Activated naive CD8-positive, alpha-beta T cell treated with anti-CD3 and anti-CD28 coated beads, Interleukin-2, amount 50 U/mL, for 24 hours (primary cell): Measurements from ENCODE around the gene KDM8.

Experiments
- ATAC-seq: fragments of 150-1000 bp; cut with Tn5 transposase; one replicate; pipeline ENCODE4 v1.10.0; 2021
- DNase-seq: peaks from one replicate; pipeline ENCODE4 v3.0.0; 2021
- H3K27ac Mint-ChIP-seq: one replicate; pipeline ENCODE4 v1.8.0; 2021; ENCODE audit warnings: mild to moderate bottlenecking, mixed read lengths
- H3K27me3 Mint-ChIP-seq: one replicate; pipeline ENCODE4 v1.8.0; 2021; ENCODE audit warnings: mixed read lengths
- H3K36me3 Mint-ChIP-seq: one replicate; pipeline ENCODE4 v1.8.0; 2021; ENCODE audit warnings: low read depth, mixed read lengths
- H3K4me1 Mint-ChIP-seq: one replicate; pipeline ENCODE4 v1.8.0; 2021; ENCODE audit warnings: mixed read lengths
- H3K4me3 Mint-ChIP-seq: one replicate; pipeline ENCODE4 v1.8.0; 2021; ENCODE audit warnings: mild to moderate bottlenecking, moderate library complexity, mixed read lengths
- H3K9me3 Mint-ChIP-seq: one replicate; pipeline ENCODE4 v1.8.0; 2021; ENCODE audit warnings: mixed read lengths

Gene KDM8

GRCh38 chr16:27181019-27181790 lies 22.1 kb upstream of the KDM8 start:
- H3K27me3 Mint-ChIP-seq: no peaks in the 10 kb centered on the region
- peaks cover 39% of the 10 kb centered on the region for H3K4me1 Mint-ChIP-seq
- H3K36me3 Mint-ChIP-seq: no peaks in the 10 kb centered on the region
- ATAC-seq: no peak
- H3K9me3 Mint-ChIP-seq: no peaks in the 10 kb centered on the region
- DNase-seq: no peak
- no peak overlapping the region for H3K27ac Mint-ChIP-seq
- H3K4me3 Mint-ChIP-seq: no peak overlapping the region

- no peaks in the 10 kb centered on the region for H3K9me3 Mint-ChIP-seq
- H3K4me1 Mint-ChIP-seq: peaks cover 22% of the 10 kb centered on the region
- no peaks in the 10 kb centered on the region for H3K27me3 Mint-ChIP-seq
- DNase-seq (no peak), ATAC-seq (no peak)
- no peak overlapping the region for H3K27ac Mint-ChIP-seq
- no peak overlapping the region for H3K4me3 Mint-ChIP-seq
- no peaks in the 10 kb centered on the region for H3K36me3 Mint-ChIP-seq
Observed at GRCh38 chr16:27182906-27183405, 20.4 kb upstream of the KDM8 start.

GRCh38 chr16:27185776-27186130 lies 17.6 kb upstream of the KDM8 start:
- no peak overlapping the region for H3K4me3 Mint-ChIP-seq
- H3K36me3 Mint-ChIP-seq: no peaks in the 10 kb centered on the region
- no peaks in the 10 kb centered on the region for H3K27me3 Mint-ChIP-seq
- no peaks in the 10 kb centered on the region for H3K9me3 Mint-ChIP-seq
- no peak overlapping the region for H3K27ac Mint-ChIP-seq
- peaks cover 3% of the 10 kb centered on the region for H3K4me1 Mint-ChIP-seq
- no peak for DNase-seq
- ATAC-seq: no peak

GRCh38 chr16:27188633-27189032 lies 14.7 kb upstream of the KDM8 start:
- H3K27ac Mint-ChIP-seq: no peak overlapping the region
- no peak for DNase-seq

GRCh38 chr16:27189335-27189972 lies 13.9 kb upstream of the KDM8 start:
- Mint-ChIP-seq H3K27me3 (no peaks in the 10 kb centered on the region), H3K36me3 (no peaks in the 10 kb centered on the region), H3K27ac (no peak overlapping the region), H3K4me1 (peaks cover 3% of the 10 kb centered on the region), H3K4me3 (no peak overlapping the region), H3K9me3 (peaks cover 5% of the 10 kb centered on the region)
- DNase-seq (no peak), ATAC-seq (no peak)

More at GRCh38 chr16:27188633-27189032, 14.7 kb upstream of the KDM8 start:
- H3K4me3 Mint-ChIP-seq: no peak overlapping the region
- no peaks in the 10 kb centered on the region for H3K36me3 Mint-ChIP-seq
- H3K27me3 Mint-ChIP-seq: no peaks in the 10 kb centered on the region
- no peak for ATAC-seq
- H3K4me1 Mint-ChIP-seq: peaks cover 3% of the 10 kb centered on the region
- no peaks in the 10 kb centered on the region for H3K9me3 Mint-ChIP-seq

GRCh38 chr16:27190316-27190871 lies 12.9 kb upstream of the KDM8 start:
- H3K4me1 Mint-ChIP-seq: peaks cover 9% of the 10 kb centered on the region
- no peak overlapping the region for H3K4me3 Mint-ChIP-seq
- ATAC-seq (no peak), DNase-seq (no peak)
- H3K36me3 Mint-ChIP-seq: peaks cover 5% of the 10 kb centered on the region
- H3K27ac Mint-ChIP-seq: no peak overlapping the region
- H3K9me3 Mint-ChIP-seq: peaks cover 13% of the 10 kb centered on the region
- H3K27me3 Mint-ChIP-seq: no peaks in the 10 kb centered on the region

GRCh38 chr16:27191352-27191924 lies 11.9 kb upstream of the KDM8 start:
- H3K4me1 Mint-ChIP-seq: peaks cover 15% of the 10 kb centered on the region
- H3K27ac Mint-ChIP-seq: no peak overlapping the region
- DNase-seq (no peak), ATAC-seq (no peak)
- no peaks in the 10 kb centered on the region for H3K27me3 Mint-ChIP-seq
- H3K4me3 Mint-ChIP-seq: no peak overlapping the region
- peaks cover 17% of the 10 kb centered on the region for H3K9me3 Mint-ChIP-seq
- H3K36me3 Mint-ChIP-seq: peaks cover 5% of the 10 kb centered on the region

- H3K27ac Mint-ChIP-seq: no peak overlapping the region
- H3K36me3 Mint-ChIP-seq: peaks cover 5% of the 10 kb centered on the region
- no peak overlapping the region for H3K4me3 Mint-ChIP-seq
- no peak for DNase-seq
- H3K27me3 Mint-ChIP-seq: no peaks in the 10 kb centered on the region
- H3K9me3 Mint-ChIP-seq: peaks cover 17% of the 10 kb centered on the region
- peaks cover 26% of the 10 kb centered on the region for H3K4me1 Mint-ChIP-seq
- no peak for ATAC-seq
Observed at GRCh38 chr16:27193300-27193990, 9.9 kb upstream of the KDM8 start.

GRCh38 chr16:27195076-27195741 lies 8.1 kb upstream of the KDM8 start:
- Mint-ChIP-seq H3K36me3 (peaks cover 5% of the 10 kb centered on the region), H3K4me3 (no peak overlapping the region), H3K27ac (no peak overlapping the region), H3K4me1 (peaks cover 43% of the 10 kb centered on the region), H3K9me3 (peaks cover 23% of the 10 kb centered on the region), H3K27me3 (no peaks in the 10 kb centered on the region)
- no peak for DNase-seq
- no peak for ATAC-seq

- peaks cover 23% of the 10 kb centered on the region for H3K9me3 Mint-ChIP-seq
- DNase-seq (no peak), ATAC-seq (peak; percentile 8)
- peaks cover 51% of the 10 kb centered on the region for H3K4me1 Mint-ChIP-seq
- no peaks in the 10 kb centered on the region for H3K27me3 Mint-ChIP-seq
- no peak overlapping the region for H3K27ac Mint-ChIP-seq
- H3K36me3 Mint-ChIP-seq: peaks cover 5% of the 10 kb centered on the region
- no peak overlapping the region for H3K4me3 Mint-ChIP-seq
Observed at GRCh38 chr16:27195941-27196595, 7.3 kb upstream of the KDM8 start.

- H3K36me3 Mint-ChIP-seq: peaks cover 5% of the 10 kb centered on the region
- no peak overlapping the region for H3K4me3 Mint-ChIP-seq
- peak overlapping the region; percentile 6 for H3K27ac Mint-ChIP-seq
- H3K9me3 Mint-ChIP-seq: peaks cover 23% of the 10 kb centered on the region
- H3K27me3 Mint-ChIP-seq: no peaks in the 10 kb centered on the region
- ATAC-seq: no peak
- H3K4me1 Mint-ChIP-seq: peaks cover 56% of the 10 kb centered on the region
- DNase-seq: no peak
Observed at GRCh38 chr16:27197004-27197403, 6.3 kb upstream of the KDM8 start.

GRCh38 chr16:27198451-27199234 lies 4.7 kb upstream of the KDM8 start:
- Mint-ChIP-seq H3K36me3 (peaks cover 5% of the 10 kb centered on the region), H3K4me3 (no peak overlapping the region), H3K27me3 (peaks cover 1% of the 10 kb centered on the region), H3K27ac (peak overlapping the region; percentile 55), H3K4me1 (peaks cover 69% of the 10 kb centered on the region), H3K9me3 (peaks cover 23% of the 10 kb centered on the region)
- ATAC-seq: no peak
- no peak for DNase-seq

GRCh38 chr16:27199235-27199586 lies 4.1 kb upstream of the KDM8 start:
- Mint-ChIP-seq H3K4me1 (peaks cover 72% of the 10 kb centered on the region), H3K4me3 (no peak overlapping the region), H3K9me3 (peaks cover 19% of the 10 kb centered on the region), H3K27ac (peak overlapping the region; percentile 55), H3K36me3 (peaks cover 5% of the 10 kb centered on the region), H3K27me3 (peaks cover 3% of the 10 kb centered on the region)
- DNase-seq: no peak
- no peak for ATAC-seq
